Breast epithelium (tissue), 3 donors: ENCODE measurements around the gene WDHD1.

ENCODE experiments used
- POLR2A ChIP-seq: fragments of 450-650 bp; IDR thresholded peaks from one replicate; pipeline ENCODE4 v1.6.1; 2016; ENCODE audit warnings: antibody characterized with exemption, mild to moderate bottlenecking, moderate library complexity
- TF ChIP-seq, protein P1 (sequence below), 3 donors: fragments of 450-650 bp; IDR thresholded peaks; one replicate each; pipeline ENCODE4 v1.5.1; 2016 to 2017; ENCODE audit warnings: antibody characterized with exemption in 3 of 3, mild to moderate bottlenecking in 3 of 3, moderate library complexity in 3 of 3

DNA sequence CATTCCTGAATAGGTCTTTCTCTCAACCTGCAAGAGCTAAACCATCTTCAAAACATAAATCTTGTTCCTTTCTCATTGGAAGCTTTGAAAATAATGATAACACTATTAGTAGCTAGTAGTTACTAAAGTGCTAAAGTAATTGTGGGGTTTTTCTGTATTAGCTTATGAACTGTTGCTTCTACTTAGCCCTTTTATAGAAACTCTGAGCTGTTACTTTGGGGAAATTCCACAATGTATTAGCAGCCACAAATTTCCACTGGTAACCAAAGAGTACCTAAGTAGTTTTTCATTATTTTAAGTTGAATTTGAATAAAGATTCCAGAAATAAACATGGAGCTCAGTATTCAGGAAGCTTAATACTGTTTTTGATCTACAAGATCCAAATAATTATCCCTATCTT is 18.2 kb upstream of the WDHD1 start:
- TF ChIP-seq, protein P1, sequence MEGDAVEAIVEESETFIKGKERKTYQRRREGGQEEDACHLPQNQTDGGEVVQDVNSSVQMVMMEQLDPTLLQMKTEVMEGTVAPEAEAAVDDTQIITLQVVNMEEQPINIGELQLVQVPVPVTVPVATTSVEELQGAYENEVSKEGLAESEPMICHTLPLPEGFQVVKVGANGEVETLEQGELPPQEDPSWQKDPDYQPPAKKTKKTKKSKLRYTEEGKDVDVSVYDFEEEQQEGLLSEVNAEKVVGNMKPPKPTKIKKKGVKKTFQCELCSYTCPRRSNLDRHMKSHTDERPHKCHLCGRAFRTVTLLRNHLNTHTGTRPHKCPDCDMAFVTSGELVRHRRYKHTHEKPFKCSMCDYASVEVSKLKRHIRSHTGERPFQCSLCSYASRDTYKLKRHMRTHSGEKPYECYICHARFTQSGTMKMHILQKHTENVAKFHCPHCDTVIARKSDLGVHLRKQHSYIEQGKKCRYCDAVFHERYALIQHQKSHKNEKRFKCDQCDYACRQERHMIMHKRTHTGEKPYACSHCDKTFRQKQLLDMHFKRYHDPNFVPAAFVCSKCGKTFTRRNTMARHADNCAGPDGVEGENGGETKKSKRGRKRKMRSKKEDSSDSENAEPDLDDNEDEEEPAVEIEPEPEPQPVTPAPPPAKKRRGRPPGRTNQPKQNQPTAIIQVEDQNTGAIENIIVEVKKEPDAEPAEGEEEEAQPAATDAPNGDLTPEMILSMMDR (IDR thresholded peaks at IDR 0.05), result no peak
- no peak for TF ChIP-seq POLR2A
